Measurements from ENCODE around the gene LSR. TPM values are rescaled to one million over a fixed set of nuclear protein-coding genes. Genes with fewer than 3 reads are reported as not detected.

Gene LSR
- total RNA-seq, 4 donors from 2014 or later: 2.5 to 11.4 (median 5.2) TPM

GRCh38 chr19:35241417-35241816 is 7.4 kb upstream of the LSR start:
- ATAC-seq: no peak
- in situ Hi-C loops (cut with MboI; ENCODE audit: low sequenced_read_pairs in 4 of 4): no loop called here
- no peak for TF ChIP-seq POLR2A (IDR thresholded peaks at IDR 0.05)
- TF ChIP-seq CTCF (IDR thresholded peaks at IDR 0.05 in 4 of 5, conservative IDR thresholded peaks at IDR 0.05 in 1 of 5): no peak
- Histone ChIP-seq H3K27ac (no peak overlapping the region), H3K4me3 (no peak overlapping the region), H3K36me3 (no peaks in the 10 kb centered on the region), H3K27me3 (peaks cover 0 to 29% (median 19%) of the 10 kb centered on the region in 3 donors), H3K4me1 (no peaks in the 10 kb centered on the region), H3K9me3 (peaks cover 0 to 9% (median 0%) of the 10 kb centered on the region in 3 donors)
- intact Hi-C loops (cut with DNase I; ENCODE audit: low total_unique reads): no loop called here
- DNase-seq: no peak

- no peak overlapping the region for H3K4me3 ChIP-seq
- H3K4me1 ChIP-seq: no peaks in the 10 kb centered on the region
- H3K9me3 ChIP-seq: peaks cover 0 to 8% (median 0%) of the 10 kb centered on the region in 3 donors
- ATAC-seq (no peak), DNase-seq (no peak)
- H3K36me3 ChIP-seq: no peaks in the 10 kb centered on the region
- no peak for TF ChIP-seq CTCF (IDR thresholded peaks at IDR 0.05 in 4 of 5, conservative IDR thresholded peaks at IDR 0.05 in 1 of 5)
- no peak for TF ChIP-seq POLR2A (IDR thresholded peaks at IDR 0.05)
- intact Hi-C loops (cut with DNase I; ENCODE audit: low total_unique reads) (no loop called here), in situ Hi-C loops (cut with MboI; ENCODE audit: low sequenced_read_pairs in 4 of 4) (no loop called here)
- peaks cover 40 to 54% (median 45%) of the 10 kb centered on the region in 3 donors for H3K27me3 ChIP-seq
- H3K27ac ChIP-seq: no peak overlapping the region
Observed at GRCh38 chr19:35246466-35247092, 2.2 kb upstream of the LSR start.

GRCh38 chr19:35247526-35248309 is 1.1 kb upstream of the LSR start:
- ATAC-seq (peak; percentile 27 to 29), DNase-seq (no peak)
- H3K9me3 ChIP-seq: no peaks in the 10 kb centered on the region
- in situ Hi-C loops (cut with MboI; ENCODE audit: low sequenced_read_pairs in 4 of 4): no loop called here
- intact Hi-C loops (cut with DNase I; ENCODE audit: low total_unique reads): no loop called here
- no peaks in the 10 kb centered on the region for H3K36me3 ChIP-seq
- H3K27ac ChIP-seq: peak overlapping the region; percentile 61 to 76 (median 72)
- peak overlapping the region; percentile 39 to 57 (median 50) for H3K4me3 ChIP-seq
- peaks cover 40 to 53% (median 40%) of the 10 kb centered on the region in 3 donors for H3K27me3 ChIP-seq
- TF ChIP-seq POLR2A (IDR thresholded peaks at IDR 0.05): no peak
- TF ChIP-seq CTCF (IDR thresholded peaks at IDR 0.05 in 4 of 5, conservative IDR thresholded peaks at IDR 0.05 in 1 of 5): peak in 3 of 5 experiments; percentile 33 to 54 (median 47)
- H3K4me1 ChIP-seq: no peaks in the 10 kb centered on the region

- Histone ChIP-seq H3K4me3 (peak overlapping the region; percentile 39 to 57 (median 50)), H3K27me3 (peaks cover 37 to 53% (median 43%) of the 10 kb centered on the region in 3 donors), H3K9me3 (no peaks in the 10 kb centered on the region), H3K36me3 (no peaks in the 10 kb centered on the region), H3K27ac (peak overlapping the region; percentile 24 to 76 (median 72)), H3K4me1 (no peaks in the 10 kb centered on the region)
- DNase-seq: no peak
- TF ChIP-seq CTCF (IDR thresholded peaks at IDR 0.05 in 4 of 5, conservative IDR thresholded peaks at IDR 0.05 in 1 of 5) (no peak), POLR2A (IDR thresholded peaks at IDR 0.05) (no peak)
- in situ Hi-C loops (cut with MboI; ENCODE audit: low sequenced_read_pairs in 4 of 4): no loop called here
- no peak for ATAC-seq
- intact Hi-C loops (cut with DNase I; ENCODE audit: low total_unique reads): no loop called here
Observed at GRCh38 chr19:35249146-35249847, 495 bp downstream of the LSR start.
